Ramos (cell line): ENCODE measurements around the gene GSTM1.
"Not testable (repeated sequence)": the region's sequence is repeated elsewhere in the genome, so short reads cannot be mapped to it uniquely, and the experiment has no call there.

Experiments
- in situ Hi-C: fragments of 300-500 bp; cut with MboI; formaldehyde crosslinking; loops from one replicate; pipeline ENCODE4 v1.14.3; 2022; ENCODE audit warnings: low sequenced_read_pairs; ENCODE audit not compliant: unreplicated experiment

GSTM1 gene

GRCh38 chr1:109694400-109694799, 6.8 kb downstream of the GSTM1 start:
- in situ Hi-C loops = not testable (repeated sequence)

- in situ Hi-C loops = not testable (repeated sequence)
Measured at GRCh38 chr1:109695138-109695537, 7.5 kb downstream of the GSTM1 start.

GRCh38 chr1:109697066-109697465, 9.4 kb downstream of the GSTM1 start:
- in situ Hi-C loops = no loop called here

- in situ Hi-C loops = not testable (repeated sequence)
Measured at GRCh38 chr1:109697861-109698260, 10.2 kb downstream of the GSTM1 start.

- in situ Hi-C loops = not testable (repeated sequence)
Measured at GRCh38 chr1:109702940-109703339, 15.3 kb downstream of the GSTM1 start.

GRCh38 chr1:109704173-109704572, 16.6 kb downstream of the GSTM1 start:
- in situ Hi-C loops = no loop called here

- in situ Hi-C loops = no loop called here
Measured at GRCh38 chr1:109705411-109705810, 17.8 kb downstream of the GSTM1 start.

GRCh38 chr1:109708949-109709348, 21.3 kb downstream of the GSTM1 start:
- in situ Hi-C loops = not testable (repeated sequence)

GRCh38 chr1:109709822-109710221, 22.2 kb downstream of the GSTM1 start:
- in situ Hi-C loops = not testable (repeated sequence)

- in situ Hi-C loops = not testable (repeated sequence)
Measured at GRCh38 chr1:109711593-109712320, 24.1 kb downstream of the GSTM1 start, which contains the start of gene GSTM5. Gene GSTM5, plus strand, starts transcription at chr1:109712251. Its CDS starts 62 bp downstream, at chr1:109712313.

- in situ Hi-C loops = no loop called here
Measured at GRCh38 chr1:109712321-109712864, 24.8 kb downstream of the GSTM1 start.

GRCh38 chr1:109713636-109714035, 26.0 kb downstream of the GSTM1 start:
- in situ Hi-C loops = no loop called here

- in situ Hi-C loops = no loop called here
Measured at GRCh38 chr1:109714661-109715372, 27.2 kb downstream of the GSTM1 start.

GRCh38 chr1:109716121-109716520, 28.5 kb downstream of the GSTM1 start:
- in situ Hi-C loops = no loop called here

- in situ Hi-C loops = no loop called here
Measured at GRCh38 chr1:109716570-109717090, 29.0 kb downstream of the GSTM1 start.

GRCh38 chr1:109717729-109718128, 30.1 kb downstream of the GSTM1 start:
- in situ Hi-C loops = no loop called here

- in situ Hi-C loops = no loop called here
Measured at GRCh38 chr1:109718495-109718894, 30.9 kb downstream of the GSTM1 start.

GRCh38 chr1:109719337-109719837, 31.8 kb downstream of the GSTM1 start:
- in situ Hi-C loops = no loop called here

GRCh38 chr1:109721042-109721441, 33.4 kb downstream of the GSTM1 start:
- in situ Hi-C loops = no loop called here

GRCh38 chr1:109721971-109722370, 34.4 kb downstream of the GSTM1 start:
- in situ Hi-C loops = no loop called here
